Measurements from ENCODE around the gene SOX11. TPM values are rescaled to one million over a fixed set of nuclear protein-coding genes. Genes with fewer than 3 reads are reported as not detected.

SOX11 gene
- total RNA-seq, 1 experiment from 2014 or later = not detected

GRCh38 chr2:5740817-5741216 lies 48.6 kb downstream of the SOX11 start:
- no peak for DNase-seq (ENCODE audit: low read depth, low spot score)
- in situ Hi-C loops (cut with HindIII; ENCODE audit: low pct_unique_long_range_greater_than_20kb, low sequenced_read_pairs) = no loop called here

GRCh38 chr2:5741242-5741641 lies 49.1 kb downstream of the SOX11 start:
- no peak for DNase-seq (ENCODE audit: low read depth, low spot score)
- in situ Hi-C loops (cut with HindIII; ENCODE audit: low pct_unique_long_range_greater_than_20kb, low sequenced_read_pairs) = no loop called here

DNA sequence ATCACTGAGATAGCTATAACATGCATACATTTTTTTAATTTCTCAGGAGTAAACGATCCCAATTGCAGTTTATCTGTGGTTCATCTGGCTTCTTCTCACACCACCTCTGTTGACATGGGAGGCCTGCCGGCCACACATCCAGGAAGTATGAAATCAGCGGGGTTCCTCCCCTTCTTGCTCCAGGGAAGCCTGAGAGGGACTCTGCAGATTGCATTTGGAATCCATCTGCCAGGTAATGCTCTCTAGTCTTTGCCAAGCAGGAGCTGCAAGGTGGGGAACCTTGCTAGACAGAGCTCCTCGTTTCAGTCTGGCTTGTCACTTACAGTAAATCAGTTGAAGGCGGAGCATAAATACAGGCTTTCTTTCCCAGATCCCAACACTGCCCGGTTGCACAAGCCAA lies 49.9 kb downstream of the SOX11 start:
- DNase-seq (ENCODE audit: low read depth, low spot score) = no peak
- in situ Hi-C loops (cut with HindIII; ENCODE audit: low pct_unique_long_range_greater_than_20kb, low sequenced_read_pairs) = no loop called here

DNA sequence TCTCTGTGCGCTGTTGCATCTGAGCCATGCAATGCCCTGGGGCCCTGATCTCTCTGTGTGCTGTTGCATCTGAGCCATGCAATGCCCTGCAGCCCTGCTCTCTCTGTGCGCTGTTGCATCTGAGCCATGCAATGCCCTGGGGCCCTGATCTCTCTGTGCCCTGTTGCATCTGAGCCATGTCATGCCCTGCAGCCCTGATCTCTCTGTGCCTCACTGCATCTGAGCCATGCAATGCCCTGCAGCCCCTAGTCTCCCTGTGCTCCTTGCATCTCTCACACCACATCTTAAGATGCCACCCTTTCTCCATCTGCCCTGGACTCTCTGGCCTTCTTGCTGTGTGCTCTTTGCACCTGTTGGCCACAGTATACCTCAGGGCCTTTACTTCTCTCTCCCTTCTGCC lies 56.2 kb downstream of the SOX11 start:
- in situ Hi-C loops (cut with HindIII; ENCODE audit: low pct_unique_long_range_greater_than_20kb, low sequenced_read_pairs) = no loop called here

GRCh38 chr2:5748946-5749345 lies 56.8 kb downstream of the SOX11 start:
- no peak for DNase-seq (ENCODE audit: low read depth, low spot score)
- in situ Hi-C loops (cut with HindIII; ENCODE audit: low pct_unique_long_range_greater_than_20kb, low sequenced_read_pairs) = no loop called here

More for the DNA sequence above, 56.2 kb downstream of the SOX11 start:
- no peak for DNase-seq (ENCODE audit: low read depth, low spot score)

- in situ Hi-C loops (cut with HindIII; ENCODE audit: low pct_unique_long_range_greater_than_20kb, low sequenced_read_pairs) = no loop called here
- DNase-seq (ENCODE audit: low read depth, low spot score) = no peak
These were observed 57.2 kb downstream of the SOX11 start for GRCh38 chr2:5749347-5749746.

Data from SK-MEL-5 (cell line).